Endothelial cell of umbilical vein (primary cell): ENCODE measurements around the gene SDHB. TPM values are rescaled to one million over a fixed set of nuclear protein-coding genes. Genes with fewer than 3 reads are reported as not detected.

Experiments
- BruUV-seq: library from RNA; stranded (reverse); fragments of 400-500 nt; replicated peaks from 2 replicates; lab custom pipeline; 2021; lab: Mats Ljungman, UMichigan
- CTCF ChIA-PET: fragments of 300-600, 350-600 bp; sonication (Branson Sonifier 250); formaldehyde crosslinking; loops from one replicate; lab custom pipeline; 2021; ENCODE audit warnings: antibody characterized with exemption, inconsistent platforms; lab: Charles Lee
- POLR2A ChIA-PET: fragments of 300-600, 350-600 bp; sonication (Branson Sonifier 250); formaldehyde crosslinking; loops from one replicate; lab custom pipeline; 2021; ENCODE audit warnings: antibody characterized with exemption, inconsistent platforms; lab: Charles Lee
- DNase-seq: peaks from one replicate; pipeline ENCODE4 v3.0.0-alpha.2; 2011; ENCODE audit warnings: low read depth, low spot score
- FAIRE-seq: peaks from 2 replicates; lab custom pipeline; 2011; peaks lifted over from hg19 to GRCh38; lab: Jason Lieb, UNC
- H2AFZ ChIP-seq: 2 replicates; pipeline ENCODE4 v1.6.0; 2012; ENCODE audit warnings: low read depth, low read length, control low read depth, inconsistent platforms
- H3K27ac ChIP-seq: 2 replicates; pipeline ENCODE4 v1.5.1; 2011; ENCODE audit warnings: low read depth, mild to moderate bottlenecking, control low read depth, low read length, moderate library complexity; ENCODE audit not compliant: insufficient read depth
- H3K27me3 ChIP-seq, 2 experiments: 2 replicates each; pipeline versions ENCODE4 v1.6.0 to v1.6.1; 2011; ENCODE audit warnings: low read length in 2 of 2, mixed read lengths in 1 of 2; ENCODE audit not compliant: control insufficient read depth in 2 of 2, insufficient read depth in 2 of 2
- H3K36me3 ChIP-seq, 2 experiments: 2 replicates in 1 of 2; 3 replicates in 1 of 2; pipeline ENCODE4 v1.5.1; 2011; ENCODE audit warnings: low read length in 2 of 2, mild to moderate bottlenecking in 1 of 2, moderate library complexity in 1 of 2; ENCODE audit not compliant: control insufficient read depth in 2 of 2, insufficient read depth in 2 of 2; ENCODE audit errors: extremely low read depth in 1 of 2
- H3K4me1 ChIP-seq: 3 replicates; pipeline ENCODE4 v1.5.1; 2011; ENCODE audit warnings: mild to moderate bottlenecking, low read length; ENCODE audit not compliant: control insufficient read depth, insufficient read depth; ENCODE audit errors: extremely low read depth
- H3K4me2 ChIP-seq: 2 replicates; pipeline ENCODE4 v1.6.1; 2011; ENCODE audit warnings: low read length, control low read depth, mixed read lengths; ENCODE audit not compliant: insufficient read depth
- H3K4me3 ChIP-seq, 3 experiments: fragments of 200-600 bp in 1 of 3; sonication (generic), shearing (Covaris generic) in 1 of 3; replicated peaks in 1 of 3; 2 replicates each; pipeline ENCODE4 v1.5.1; 2011 to 2016; ENCODE audit warnings: control low read depth in 3 of 3, low read length in 3 of 3, mild to moderate bottlenecking in 2 of 3, inconsistent platforms in 1 of 3, low read depth in 1 of 3, moderate library complexity in 1 of 3; ENCODE audit not compliant: insufficient read depth in 1 of 3
- H3K79me2 ChIP-seq: 2 replicates; pipeline ENCODE4 v1.6.0; 2012; ENCODE audit warnings: low read length, inconsistent platforms; ENCODE audit not compliant: control insufficient read depth, insufficient read depth
- H3K9ac ChIP-seq: replicated peaks from 2 replicates; pipeline ENCODE3; 2011; ENCODE audit warnings: low read length, control low read depth; ENCODE audit not compliant: insufficient read depth; ENCODE audit errors: extremely low read depth
- H3K9me1 ChIP-seq: replicated peaks from 3 replicates; pipeline ENCODE4 v1.6.0; 2011; ENCODE audit warnings: mild to moderate bottlenecking, low read length; ENCODE audit not compliant: control insufficient read depth, insufficient read depth; ENCODE audit errors: extremely low read depth
- H3K9me3 ChIP-seq: replicated peaks from 2 replicates; pipeline ENCODE4 v1.5.1; 2012; ENCODE audit warnings: low read length, inconsistent platforms; ENCODE audit not compliant: control insufficient read depth, insufficient read depth
- H4K20me1 ChIP-seq: replicated peaks from 2 replicates; pipeline ENCODE3; 2011; ENCODE audit warnings: mild to moderate bottlenecking, low read length; ENCODE audit not compliant: control insufficient read depth, insufficient read depth; ENCODE audit errors: extremely low read depth
- CTCF ChIP-seq, 2 donors: IDR thresholded peaks; 1 replicate in 1 of 2; 2 replicates in 1 of 2; pipeline ENCODE4 v1.5.1; 2011; ENCODE audit warnings: low read length in 2 of 2, mild to moderate bottlenecking in 2 of 2, moderate library complexity in 2 of 2, control low read depth in 1 of 2, inconsistent platforms in 1 of 2, low read depth in 1 of 2; ENCODE audit not compliant: insufficient read depth in 1 of 2; ENCODE audit errors: extremely low read depth in 1 of 2
- EZH2 ChIP-seq: IDR thresholded peaks from 2 replicates; pipeline ENCODE4 v1.6.1; 2012; ENCODE audit warnings: borderline replicate concordance, low read depth, mild to moderate bottlenecking, moderate library complexity, low read length, inconsistent platforms; ENCODE audit not compliant: severe bottlenecking
- FOS ChIP-seq: IDR thresholded peaks from 2 replicates; pipeline ENCODE4 v1.6.1; 2011; ENCODE audit warnings: mild to moderate bottlenecking, low read length, moderate library complexity, borderline replicate concordance; ENCODE audit not compliant: insufficient read depth
- GATA2 ChIP-seq: IDR thresholded peaks from 2 replicates; pipeline ENCODE4 v1.7.0; 2011; ENCODE audit warnings: low read depth, mild to moderate bottlenecking, moderate library complexity, mixed read lengths, low read length; ENCODE audit not compliant: insufficient read length, insufficient read depth
- JUN ChIP-seq: IDR thresholded peaks from 2 replicates; pipeline ENCODE4 v1.6.1; 2011; ENCODE audit warnings: borderline replicate concordance, low read depth; ENCODE audit not compliant: insufficient read length, insufficient read depth
- MAX ChIP-seq: IDR thresholded peaks from 2 replicates; pipeline ENCODE4 v1.6.1; 2011; ENCODE audit not compliant: insufficient read depth, insufficient read length
- MYC ChIP-seq: IDR thresholded peaks from one replicate; pipeline ENCODE4 v1.6.1; 2011; ENCODE audit warnings: mild to moderate bottlenecking, low read depth, low read length
- POLR2A ChIP-seq: IDR thresholded peaks from 2 replicates; pipeline ENCODE4 v1.6.1; 2012; ENCODE audit warnings: low read depth, mild to moderate bottlenecking, control low read depth, low read length
- dilution Hi-C: fragments of 300-500 bp; cut with MboI; formaldehyde crosslinking; loops from one replicate; pipeline ENCODE4 v1.15.0; 2019; ENCODE audit warnings: low sequenced_read_pairs; ENCODE audit not compliant: extremely low pct_ligation_motif_present
- intact Hi-C: fragments of 100-400 bp; cut with micrococcal nuclease; formaldehyde crosslinking; loops from one replicate; pipeline ENCODE4 v1.10.0; 2022
- polyA plus RNA-seq, 4 experiments: library from polyadenylated mRNA; depleted of rRNA in 3 of 4; stranded (reverse) in 3 of 4; unstranded in 1 of 4; fragments of >200 nt; gene quantifications; 2 replicates each; pipeline versions ENCODE4 v1.2.1 to v1.2.3, GENCODE V29; 2011 to 2012; ENCODE audit warnings: missing spikeins in 1 of 4
- total RNA-seq: library from RNA; stranded (reverse); gene quantifications from 2 replicates; pipeline ENCODE4 v1.2.3, GENCODE V29; 2021

The SDHB gene
- total and polyA plus RNA-seq, 2 donors (not counting 3 experiments of a cell fraction or from before 2014, with no cell fraction given) = 96.2 to 98.1 TPM

- CTCF ChIA-PET = interaction anchor here (0.8 to 2.0 kb wide), 5 partner anchors 18 to 53 kb away, joined by 3 to 8 read pairs (median 3); no protein-coding TSS in a partner anchor
- Histone ChIP-seq H3K79me2 (no peaks in the 10 kb centered on the region), H3K4me3 (no peak overlapping the region), H3K27ac (no peak overlapping the region), H3K4me1 (peaks cover 3% of the 10 kb centered on the region), H2AFZ (no peak overlapping the region), H3K9ac (no peak overlapping the region), H3K27me3 (no peaks in the 10 kb centered on the region), H3K4me2 (no peak overlapping the region), H4K20me1 (no peaks in the 10 kb centered on the region), H3K9me3 (no peaks in the 10 kb centered on the region), H3K9me1 (no peaks in the 10 kb centered on the region), H3K36me3 (peaks cover 0 to 20% of the 10 kb centered on the region in 2 experiments)
- BruUV-seq = no TSS peak
- POLR2A ChIA-PET = no interaction called here
- intact Hi-C loops = loop anchor here (1.0 kb wide), 1 partner anchor 12 kb away; no protein-coding TSS in a partner anchor
- dilution Hi-C loops = no loop called here
- FAIRE-seq (no peak), DNase-seq (no peak)
- TF ChIP-seq JUN = no peak
Measured at GRCh38 chr1:17004466-17005364, 49.1 kb downstream of the SDHB start.

- intact Hi-C loops (no loop called here), dilution Hi-C loops (no loop called here)
- no peak overlapping the region for H2AFZ ChIP-seq
- BruUV-seq = no TSS peak
- no peaks in the 10 kb centered on the region for H3K4me1 ChIP-seq
- no peak for TF ChIP-seq FOS
- no peak for TF ChIP-seq POLR2A
- no peak for TF ChIP-seq GATA2
- TF ChIP-seq MYC = no peak
- no peak for TF ChIP-seq CTCF (IDR thresholded peaks at IDR 0.05; ENCODE audit: extremely low read depth in 1 of 2, insufficient read depth in 1 of 2, low read depth in 1 of 2, low read length in 2 of 2)
- TF ChIP-seq EZH2 = no peak
- TF ChIP-seq MAX = no peak
- ChIA-PET CTCF (interaction anchor here (1.2 to 3.2 kb wide), 2 partner anchors 12 to 14 kb away, joined by 3 to 20 read pairs; no protein-coding TSS in a partner anchor), POLR2A (no interaction called here)
- no peak overlapping the region for H3K9ac ChIP-seq
- H3K27ac ChIP-seq = no peak overlapping the region
- no peaks in the 10 kb centered on the region for H4K20me1 ChIP-seq
- H3K27me3 ChIP-seq = no peaks in the 10 kb centered on the region
- DNase-seq (no peak), FAIRE-seq (no peak)
- H3K9me1 ChIP-seq = no peaks in the 10 kb centered on the region
- peaks cover 0 to 20% of the 10 kb centered on the region in 2 experiments for H3K36me3 ChIP-seq
- H3K4me2 ChIP-seq = no peak overlapping the region
- no peaks in the 10 kb centered on the region for H3K79me2 ChIP-seq
- H3K4me3 ChIP-seq = no peak overlapping the region
- H3K9me3 ChIP-seq = no peaks in the 10 kb centered on the region
Measured at GRCh38 chr1:17002524-17002902, 51.3 kb downstream of the SDHB start.
